Stimulated activated CD4-positive, alpha-beta T cell treated with anti-CD3 and anti-CD28 coated beads, Interleukin-1b, Interleukin-23, amount 100 ng/mL, for 4 hours (primary cell): ENCODE results near the gene ZNF414.

Experiments used
- DNase-seq, 2 donors: peaks; one replicate each; pipeline ENCODE4 v3.0.0-alpha.2; 2020; ENCODE audit warnings: low read depth in 2 of 2

Gene ZNF414

DNA sequence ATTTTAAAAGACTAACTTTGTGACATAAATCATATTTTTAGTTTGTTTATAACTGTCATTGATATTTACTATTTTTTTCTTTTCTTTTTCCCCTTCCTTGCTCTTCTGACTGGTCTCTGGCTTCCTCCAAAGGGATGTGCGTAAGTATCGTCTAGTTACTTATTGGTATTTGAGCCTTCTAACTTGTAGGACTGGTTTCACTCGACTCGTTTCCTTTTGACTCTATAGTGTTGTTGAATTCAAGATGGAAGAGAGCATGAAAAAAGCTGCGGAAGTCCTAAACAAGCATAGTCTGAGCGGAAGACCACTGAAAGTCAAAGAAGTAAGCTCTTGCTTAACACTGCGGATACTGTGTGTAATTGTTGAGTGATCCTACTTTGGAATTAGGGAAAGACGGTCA, 50.6 kb downstream of the ZNF414 start:
- no peak for DNase-seq

DNA sequence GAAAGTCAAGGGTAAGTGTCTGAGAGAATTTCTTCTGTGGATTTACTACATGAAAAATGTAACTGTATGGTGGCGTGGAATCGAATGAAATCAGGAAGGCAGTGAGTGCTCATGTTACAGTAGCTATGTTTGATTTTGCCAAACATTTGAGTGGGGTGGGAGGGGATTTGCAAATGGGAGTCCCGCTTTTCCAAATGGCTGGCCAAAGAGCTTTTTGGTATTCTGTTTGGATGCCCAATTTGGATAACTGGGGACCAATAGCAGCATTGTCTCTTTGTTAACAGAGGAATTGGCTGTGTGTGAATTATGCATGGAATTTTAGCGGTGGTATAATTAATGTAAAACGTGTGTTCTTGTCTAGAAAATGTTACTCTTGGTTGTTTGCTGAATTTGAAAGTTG, 51.4 kb downstream of the ZNF414 start:
- DNase-seq = no peak

DNA sequence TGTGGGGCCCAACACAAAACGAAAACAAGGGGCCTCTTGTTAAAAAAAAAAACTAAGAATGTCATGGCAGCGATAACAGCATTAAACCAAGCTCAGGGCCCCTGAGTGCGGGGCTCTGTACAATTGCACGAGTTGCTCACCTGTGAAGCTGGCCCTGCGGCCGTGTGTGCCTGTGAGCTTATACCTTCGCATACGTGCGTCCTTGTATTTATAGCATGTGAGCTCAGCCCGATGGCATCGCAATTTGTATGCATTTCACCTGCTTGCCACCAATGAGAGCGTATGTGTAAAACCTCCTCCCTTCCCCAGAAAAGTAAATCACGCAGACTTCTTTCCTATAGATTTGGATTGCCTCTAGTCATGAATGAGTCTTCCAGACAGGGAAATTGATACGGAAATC, 52.1 kb downstream of the ZNF414 start:
- DNase-seq = no peak

DNA sequence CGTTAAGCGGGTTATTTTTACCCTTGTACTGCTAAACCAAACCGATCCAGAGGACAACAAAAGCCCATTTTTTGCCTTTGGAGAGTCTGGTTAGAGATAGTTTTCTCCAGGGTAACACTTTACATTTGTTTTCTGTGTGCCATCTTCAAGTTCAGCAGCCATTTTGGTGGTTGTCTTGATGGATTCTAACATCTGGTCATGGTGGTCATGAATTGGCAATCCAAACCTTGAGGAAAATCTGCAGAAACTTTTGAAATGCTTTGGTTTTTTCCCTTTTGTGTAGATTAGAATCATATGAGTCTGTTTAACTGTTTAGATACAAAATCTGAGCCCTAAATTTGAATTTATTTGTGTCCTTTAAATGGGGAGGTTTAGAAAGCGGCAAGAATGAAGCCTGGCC, 52.6 kb downstream of the ZNF414 start:
- DNase-seq = no peak

DNA sequence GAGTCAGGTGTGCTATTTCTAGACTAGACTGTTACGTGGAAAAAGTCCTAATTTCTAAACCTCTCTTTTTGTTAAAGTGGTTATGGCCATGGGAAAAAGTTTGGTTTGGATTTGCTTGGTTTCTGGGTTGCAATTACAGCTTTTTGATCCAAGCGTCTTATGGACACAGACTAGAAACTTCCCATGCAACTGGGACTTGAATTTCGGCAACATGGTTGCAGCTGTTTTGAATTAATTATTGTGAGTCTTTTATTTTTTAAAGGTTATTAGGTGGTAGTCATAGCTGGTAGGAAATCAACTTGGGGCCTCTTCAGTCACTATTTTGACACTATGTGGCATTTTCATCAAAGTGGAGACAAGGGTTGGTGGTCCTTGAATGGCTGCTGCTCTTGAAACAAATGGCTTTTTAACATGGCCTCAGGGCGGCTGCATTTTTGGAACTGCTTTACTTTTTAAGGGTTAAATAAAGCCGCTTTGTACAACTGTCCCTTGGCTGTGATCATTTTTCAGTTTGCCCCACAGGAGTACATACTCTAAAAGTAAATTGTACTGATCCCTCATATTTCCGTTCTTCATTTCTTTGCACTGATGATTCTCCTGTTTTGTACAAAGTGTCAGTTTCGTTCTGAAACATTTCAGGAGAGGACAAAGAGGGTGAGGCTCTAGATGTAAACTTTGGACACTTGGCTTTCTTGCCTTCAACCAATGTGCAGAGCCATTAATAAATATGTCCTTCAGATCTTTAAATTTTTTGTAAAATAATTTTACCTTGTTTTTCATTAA, 53.3 kb downstream of the ZNF414 start:
- DNase-seq = no peak
